SK-N-SH treated with all-trans-retinoic acid at 6 μM for 48 hours (cell line): ENCODE measurements around the gene ASIC4.

Experiments
- ATAC-seq: fragments of 200-7000 bp; cut with Tn5 transposase; 3 replicates; pipeline ENCODE4 v1.9.1; 2020; ENCODE audit warnings: mild to moderate bottlenecking, moderate library complexity
- BACH2 ChIP-seq: fragments of 250-450 bp; sonication (Bioruptor Pico); IDR thresholded peaks from 2 replicates; pipeline ENCODE4 v1.9.0; 2021; ENCODE audit warnings: mild to moderate bottlenecking, borderline replicate concordance
- CSDC2 ChIP-seq: fragments of 250-450 bp; sonication (Bioruptor Pico); IDR thresholded peaks from 2 replicates; pipeline ENCODE4 v1.5.0; 2020; ENCODE audit warnings: mild to moderate bottlenecking, moderate library complexity
- ESRRG ChIP-seq: fragments of 250-450 bp; sonication (Bioruptor Pico); IDR thresholded peaks from 2 replicates; pipeline ENCODE4 v1.6.1; 2021; ENCODE audit warnings: mild to moderate bottlenecking
- GLIS3 ChIP-seq: fragments of 250-450 bp; sonication (Bioruptor Pico); IDR thresholded peaks from 2 replicates; pipeline ENCODE4 v1.5.0; 2020; ENCODE audit warnings: mild to moderate bottlenecking, moderate library complexity
- ISL1 ChIP-seq: fragments of 250-450 bp; sonication (Bioruptor Pico); IDR thresholded peaks from 2 replicates; pipeline ENCODE4 v2.1.2; 2022; ENCODE audit warnings: mild to moderate bottlenecking, moderate library complexity
- OSR1 ChIP-seq: fragments of 250-450 bp; sonication (Bioruptor Pico); IDR thresholded peaks from 2 replicates; pipeline ENCODE4 v1.8.0; 2022; ENCODE audit warnings: moderate library complexity, mild to moderate bottlenecking, inconsistent platforms
- PPARA ChIP-seq: fragments of 250-450 bp; sonication (Bioruptor Pico); IDR thresholded peaks from 2 replicates; pipeline ENCODE4 v1.5.0; 2020; ENCODE audit warnings: mild to moderate bottlenecking, borderline replicate concordance
- RARB ChIP-seq: fragments of 250-450 bp; sonication (Bioruptor Pico); IDR thresholded peaks from 2 replicates; pipeline ENCODE4 v1.8.0; 2021; ENCODE audit warnings: mild to moderate bottlenecking, moderate library complexity
- TCF4 ChIP-seq: fragments of 250-450 bp; sonication (Bioruptor Pico); IDR thresholded peaks from 2 replicates; pipeline ENCODE4 v1.8.0; 2021; ENCODE audit warnings: mild to moderate bottlenecking, moderate library complexity, borderline replicate concordance
- TOX ChIP-seq: fragments of 250-450 bp; sonication (Bioruptor Pico); IDR thresholded peaks from 2 replicates; pipeline ENCODE4 v1.8.0; 2021; ENCODE audit warnings: mild to moderate bottlenecking, moderate library complexity, borderline replicate concordance
- ZC3H10 ChIP-seq: fragments of 250-450 bp; sonication (Bioruptor Pico); IDR thresholded peaks from 2 replicates; pipeline ENCODE4 v1.5.1; 2021; ENCODE audit warnings: mild to moderate bottlenecking, moderate library complexity
- ZFP3 ChIP-seq: fragments of 250-450 bp; sonication (Bioruptor Pico); IDR thresholded peaks from 2 replicates; pipeline ENCODE4 v1.5.0; 2020; ENCODE audit warnings: mild to moderate bottlenecking, moderate library complexity
- ZFP30 ChIP-seq: fragments of 450-650 bp; formaldehyde crosslinking; IDR thresholded peaks from 2 replicates; pipeline ENCODE4 v1.5.0; 2022; ENCODE audit warnings: mild to moderate bottlenecking, moderate library complexity
- ZNF565 ChIP-seq: fragments of 450-650 bp; formaldehyde crosslinking; conservative IDR thresholded peaks from 2 replicates; pipeline ENCODE4 v1.5.0; 2020; ENCODE audit warnings: low read depth, mild to moderate bottlenecking, moderate library complexity
- ZNF70 ChIP-seq: fragments of 450-650 bp; formaldehyde crosslinking; IDR thresholded peaks from 2 replicates; pipeline ENCODE4 v1.5.0; 2020; ENCODE audit warnings: mild to moderate bottlenecking, moderate library complexity
- ZNF8 ChIP-seq: fragments of 450-650 bp; formaldehyde crosslinking; IDR thresholded peaks from 2 replicates; pipeline ENCODE4 v1.5.0; 2020; ENCODE audit warnings: mild to moderate bottlenecking, moderate library complexity
- TF ChIP-seq, protein P1 (sequence below): fragments of 250-450 bp; sonication (Bioruptor Pico); IDR thresholded peaks from 2 replicates; pipeline ENCODE4 v1.8.0; 2020; ENCODE audit warnings: mild to moderate bottlenecking, moderate library complexity, borderline replicate concordance
- TF ChIP-seq, protein P2 (sequence below): fragments of 250-450 bp; sonication (Bioruptor Pico); IDR thresholded peaks from 2 replicates; pipeline ENCODE4 v1.5.1; 2021; ENCODE audit warnings: mild to moderate bottlenecking, moderate library complexity
- TF ChIP-seq, protein P3 (sequence below): fragments of 250-450 bp; sonication (Bioruptor Pico); IDR thresholded peaks from 2 replicates; pipeline ENCODE4 v1.8.0; 2021; ENCODE audit warnings: low read depth, mild to moderate bottlenecking, moderate library complexity, borderline replicate concordance
- TF ChIP-seq, protein P4 (sequence below): fragments of 250-450 bp; sonication (Bioruptor Pico); IDR thresholded peaks from 2 replicates; pipeline ENCODE4 v1.5.1; 2020; ENCODE audit warnings: low read depth, mild to moderate bottlenecking, moderate library complexity

The ASIC4 gene

DNA sequence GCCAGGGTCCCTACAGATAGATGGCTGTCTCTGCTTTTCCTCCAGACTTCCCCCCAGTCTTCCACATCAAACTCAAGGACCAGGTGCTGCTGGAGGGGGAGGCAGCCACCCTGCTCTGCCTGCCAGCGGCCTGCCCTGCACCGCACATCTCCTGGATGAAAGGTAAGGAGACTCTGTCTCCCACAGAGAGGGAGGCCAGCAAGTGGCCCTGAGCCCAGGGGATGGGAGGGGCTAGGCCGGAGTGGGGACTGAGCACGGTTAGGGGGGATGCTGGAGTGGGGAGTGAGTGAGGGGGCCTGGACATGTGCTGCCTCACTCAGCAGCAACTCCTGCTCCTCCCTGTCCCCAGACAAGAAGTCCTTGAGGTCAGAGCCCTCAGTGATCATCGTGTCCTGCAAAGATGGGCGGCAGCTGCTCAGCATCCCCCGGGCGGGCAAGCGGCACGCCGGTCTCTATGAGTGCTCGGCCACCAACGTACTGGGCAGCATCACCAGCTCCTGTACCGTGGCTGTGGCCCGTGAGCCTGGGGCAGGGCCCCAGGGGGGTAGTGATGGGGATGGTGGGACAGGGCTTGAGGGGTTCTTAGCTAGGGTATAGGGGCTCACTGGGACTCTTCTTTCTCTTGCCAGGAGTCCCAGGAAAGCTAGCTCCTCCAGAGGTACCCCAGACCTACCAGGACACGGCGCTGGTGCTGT lies 26.0 kb upstream of the ASIC4 start:
- no peak for TF ChIP-seq ZNF565 (CRISPR knock-in tag)
- TF ChIP-seq CSDC2, result no peak
- no peak for TF ChIP-seq ISL1 (CRISPR knock-in tag)
- TF ChIP-seq, protein P1, sequence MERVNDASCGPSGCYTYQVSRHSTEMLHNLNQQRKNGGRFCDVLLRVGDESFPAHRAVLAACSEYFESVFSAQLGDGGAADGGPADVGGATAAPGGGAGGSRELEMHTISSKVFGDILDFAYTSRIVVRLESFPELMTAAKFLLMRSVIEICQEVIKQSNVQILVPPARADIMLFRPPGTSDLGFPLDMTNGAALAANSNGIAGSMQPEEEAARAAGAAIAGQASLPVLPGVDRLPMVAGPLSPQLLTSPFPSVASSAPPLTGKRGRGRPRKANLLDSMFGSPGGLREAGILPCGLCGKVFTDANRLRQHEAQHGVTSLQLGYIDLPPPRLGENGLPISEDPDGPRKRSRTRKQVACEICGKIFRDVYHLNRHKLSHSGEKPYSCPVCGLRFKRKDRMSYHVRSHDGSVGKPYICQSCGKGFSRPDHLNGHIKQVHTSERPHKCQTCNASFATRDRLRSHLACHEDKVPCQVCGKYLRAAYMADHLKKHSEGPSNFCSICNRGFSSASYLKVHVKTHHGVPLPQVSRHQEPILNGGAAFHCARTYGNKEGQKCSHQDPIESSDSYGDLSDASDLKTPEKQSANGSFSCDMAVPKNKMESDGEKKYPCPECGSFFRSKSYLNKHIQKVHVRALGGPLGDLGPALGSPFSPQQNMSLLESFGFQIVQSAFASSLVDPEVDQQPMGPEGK (CRISPR knock-in tag), result no peak
- TF ChIP-seq ZNF8 (CRISPR knock-in tag), result no peak
- TF ChIP-seq, protein P2, sequence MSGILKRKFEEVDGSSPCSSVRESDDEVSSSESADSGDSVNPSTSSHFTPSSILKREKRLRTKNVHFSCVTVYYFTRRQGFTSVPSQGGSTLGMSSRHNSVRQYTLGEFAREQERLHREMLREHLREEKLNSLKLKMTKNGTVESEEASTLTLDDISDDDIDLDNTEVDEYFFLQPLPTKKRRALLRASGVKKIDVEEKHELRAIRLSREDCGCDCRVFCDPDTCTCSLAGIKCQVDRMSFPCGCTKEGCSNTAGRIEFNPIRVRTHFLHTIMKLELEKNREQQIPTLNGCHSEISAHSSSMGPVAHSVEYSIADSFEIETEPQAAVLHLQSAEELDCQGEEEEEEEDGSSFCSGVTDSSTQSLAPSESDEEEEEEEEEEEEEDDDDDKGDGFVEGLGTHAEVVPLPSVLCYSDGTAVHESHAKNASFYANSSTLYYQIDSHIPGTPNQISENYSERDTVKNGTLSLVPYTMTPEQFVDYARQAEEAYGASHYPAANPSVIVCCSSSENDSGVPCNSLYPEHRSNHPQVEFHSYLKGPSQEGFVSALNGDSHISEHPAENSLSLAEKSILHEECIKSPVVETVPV (CRISPR knock-in tag), result no peak
- TF ChIP-seq ESRRG, result no peak
- ATAC-seq, result no peak

DNA sequence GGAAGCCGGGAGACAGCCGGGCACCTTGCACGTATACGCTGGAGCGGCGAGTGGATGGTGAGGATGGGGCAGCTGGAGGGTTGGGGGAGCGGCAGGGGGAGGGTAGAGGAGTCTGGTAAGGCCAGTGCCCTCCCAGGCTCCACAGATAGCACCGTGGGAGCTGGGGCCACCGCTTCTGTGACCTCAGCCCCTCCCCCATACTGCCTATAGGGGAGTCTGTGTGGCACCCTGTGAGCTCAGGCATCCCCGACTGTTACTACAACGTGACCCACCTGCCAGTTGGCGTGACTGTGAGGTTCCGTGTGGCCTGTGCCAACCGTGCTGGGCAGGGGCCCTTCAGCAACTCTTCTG lies 25.5 kb upstream of the ASIC4 start:
- no peak for ATAC-seq
- TF ChIP-seq ZC3H10 (CRISPR knock-in tag) (no peak), ZNF70 (CRISPR knock-in tag) (no peak), CSDC2 (no peak)
- TF ChIP-seq, protein P1 (CRISPR knock-in tag), result no peak

DNA sequence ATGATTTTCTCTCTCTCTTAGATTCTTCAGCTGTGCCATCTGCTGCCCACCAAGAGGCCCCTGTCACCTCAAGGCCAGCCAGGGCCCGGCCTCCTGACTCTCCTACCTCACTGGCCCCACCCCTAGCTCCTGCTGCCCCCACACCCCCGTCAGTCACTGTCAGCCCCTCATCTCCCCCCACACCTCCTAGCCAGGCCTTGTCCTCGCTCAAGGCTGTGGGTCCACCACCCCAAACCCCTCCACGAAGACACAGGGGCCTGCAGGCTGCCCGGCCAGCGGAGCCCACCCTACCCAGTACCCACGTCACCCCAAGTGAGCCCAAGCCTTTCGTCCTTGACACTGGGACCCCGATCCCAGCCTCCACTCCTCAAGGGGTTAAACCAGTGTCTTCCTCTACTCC lies 25.0 kb upstream of the ASIC4 start:
- ATAC-seq, result no peak
- TF ChIP-seq ZFP30 (CRISPR knock-in tag) (no peak), CSDC2 (no peak), ZNF70 (CRISPR knock-in tag) (no peak), BACH2 (CRISPR knock-in tag) (no peak), GLIS3 (CRISPR knock-in tag) (no peak), TOX (CRISPR knock-in tag) (no peak), ZFP3 (no peak), ZC3H10 (CRISPR knock-in tag) (no peak), RARB (CRISPR knock-in tag) (no peak), PPARA (no peak)
- TF ChIP-seq, protein P3, sequence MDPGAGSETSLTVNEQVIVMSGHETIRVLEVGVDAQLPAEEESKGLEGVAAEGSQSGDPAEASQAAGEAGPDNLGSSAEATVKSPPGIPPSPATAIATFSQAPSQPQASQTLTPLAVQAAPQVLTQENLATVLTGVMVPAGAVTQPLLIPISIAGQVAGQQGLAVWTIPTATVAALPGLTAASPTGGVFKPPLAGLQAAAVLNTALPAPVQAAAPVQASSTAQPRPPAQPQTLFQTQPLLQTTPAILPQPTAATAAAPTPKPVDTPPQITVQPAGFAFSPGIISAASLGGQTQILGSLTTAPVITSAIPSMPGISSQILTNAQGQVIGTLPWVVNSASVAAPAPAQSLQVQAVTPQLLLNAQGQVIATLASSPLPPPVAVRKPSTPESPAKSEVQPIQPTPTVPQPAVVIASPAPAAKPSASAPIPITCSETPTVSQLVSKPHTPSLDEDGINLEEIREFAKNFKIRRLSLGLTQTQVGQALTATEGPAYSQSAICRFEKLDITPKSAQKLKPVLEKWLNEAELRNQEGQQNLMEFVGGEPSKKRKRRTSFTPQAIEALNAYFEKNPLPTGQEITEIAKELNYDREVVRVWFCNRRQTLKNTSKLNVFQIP, result no peak
- TF ChIP-seq, protein P1 (CRISPR knock-in tag), result no peak
- TF ChIP-seq, protein P4, sequence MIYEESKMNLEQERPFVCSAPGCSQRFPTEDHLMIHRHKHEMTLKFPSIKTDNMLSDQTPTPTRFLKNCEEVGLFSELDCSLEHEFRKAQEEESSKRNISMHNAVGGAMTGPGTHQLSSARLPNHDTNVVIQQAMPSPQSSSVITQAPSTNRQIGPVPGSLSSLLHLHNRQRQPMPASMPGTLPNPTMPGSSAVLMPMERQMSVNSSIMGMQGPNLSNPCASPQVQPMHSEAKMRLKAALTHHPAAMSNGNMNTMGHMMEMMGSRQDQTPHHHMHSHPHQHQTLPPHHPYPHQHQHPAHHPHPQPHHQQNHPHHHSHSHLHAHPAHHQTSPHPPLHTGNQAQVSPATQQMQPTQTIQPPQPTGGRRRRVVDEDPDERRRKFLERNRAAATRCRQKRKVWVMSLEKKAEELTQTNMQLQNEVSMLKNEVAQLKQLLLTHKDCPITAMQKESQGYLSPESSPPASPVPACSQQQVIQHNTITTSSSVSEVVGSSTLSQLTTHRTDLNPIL (CRISPR knock-in tag), result no peak

DNA sequence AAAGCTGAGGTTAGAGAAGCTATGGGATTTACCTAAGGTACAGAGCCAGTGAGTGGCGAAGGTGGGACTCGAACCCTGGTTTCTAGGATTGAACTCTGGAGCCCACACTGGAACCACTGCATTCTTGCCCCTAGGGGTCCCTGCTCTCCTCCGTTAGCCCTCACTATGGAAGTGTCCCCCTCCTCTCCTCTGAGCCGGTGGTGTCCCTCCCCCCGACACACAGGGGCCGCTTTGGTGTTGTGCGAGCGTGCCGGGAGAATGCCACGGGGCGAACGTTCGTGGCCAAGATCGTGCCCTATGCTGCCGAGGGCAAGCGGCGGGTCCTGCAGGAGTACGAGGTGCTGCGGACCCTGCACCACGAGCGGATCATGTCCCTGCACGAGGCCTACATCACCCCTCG lies 24.1 kb upstream of the ASIC4 start:
- TF ChIP-seq ZC3H10 (CRISPR knock-in tag) (no peak), TCF4 (CRISPR knock-in tag) (no peak), ZNF70 (CRISPR knock-in tag) (no peak), CSDC2 (no peak), OSR1 (CRISPR knock-in tag) (no peak), PPARA (no peak), ZNF565 (CRISPR knock-in tag) (no peak)
- TF ChIP-seq, protein P3, result no peak
- TF ChIP-seq, protein P1 (CRISPR knock-in tag), result no peak
- ATAC-seq, result no peak
